Stimulated activated CD4-positive, alpha-beta T cell treated with anti-CD3 and anti-CD28 coated beads, Interleukin-4, amount 100 ng/mL, for 24 hours (primary cell): ENCODE data around the gene GLRX.

ENCODE experiments used
- DNase-seq: peaks from one replicate; pipeline ENCODE4 v3.0.0-alpha.2; 2020

GLRX gene

DNA sequence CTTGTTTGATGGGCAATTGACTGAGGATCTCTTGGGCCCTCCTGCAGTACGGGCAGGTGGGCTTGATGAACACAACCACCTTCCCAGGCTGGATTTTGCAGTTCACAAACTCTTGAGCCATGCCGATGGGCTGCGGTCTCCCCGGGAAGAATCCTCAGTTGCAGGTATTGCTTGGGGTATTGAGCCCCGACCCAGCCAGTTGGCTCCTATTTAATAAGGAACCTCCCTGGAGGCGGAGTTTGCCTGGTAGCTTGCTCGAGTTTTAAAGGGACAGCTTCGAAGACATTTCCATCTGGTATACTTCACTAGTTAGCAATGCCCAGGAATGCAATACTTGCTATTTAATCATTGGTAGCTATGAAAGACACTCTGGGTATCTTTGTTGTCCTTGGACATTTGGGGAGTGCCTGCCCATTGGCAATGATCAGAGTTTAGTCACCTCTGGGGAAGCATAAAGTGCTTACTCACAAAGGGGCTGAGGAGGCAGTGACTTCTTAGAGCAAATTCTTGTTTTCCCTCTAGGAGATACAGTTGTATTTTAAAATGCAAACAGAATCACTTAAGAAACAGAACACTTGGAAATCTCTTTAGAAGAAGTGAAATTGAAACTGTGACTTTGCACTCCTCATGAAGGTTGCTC lies at the start of gene GLRX:
TSS of gene GLRX (minus strand) at position 185 of the 640 bp plus-strand sequence. CDS start at position 121, 64 bp downstream.
- DNase-seq, result peak; percentile 63

GRCh38 chr5:95871146-95871806 lies 48.8 kb upstream of the GLRX start:
- no peak for DNase-seq

GRCh38 chr5:95870105-95870672 lies 47.7 kb upstream of the GLRX start:
- DNase-seq, result peak; percentile 73

DNA sequence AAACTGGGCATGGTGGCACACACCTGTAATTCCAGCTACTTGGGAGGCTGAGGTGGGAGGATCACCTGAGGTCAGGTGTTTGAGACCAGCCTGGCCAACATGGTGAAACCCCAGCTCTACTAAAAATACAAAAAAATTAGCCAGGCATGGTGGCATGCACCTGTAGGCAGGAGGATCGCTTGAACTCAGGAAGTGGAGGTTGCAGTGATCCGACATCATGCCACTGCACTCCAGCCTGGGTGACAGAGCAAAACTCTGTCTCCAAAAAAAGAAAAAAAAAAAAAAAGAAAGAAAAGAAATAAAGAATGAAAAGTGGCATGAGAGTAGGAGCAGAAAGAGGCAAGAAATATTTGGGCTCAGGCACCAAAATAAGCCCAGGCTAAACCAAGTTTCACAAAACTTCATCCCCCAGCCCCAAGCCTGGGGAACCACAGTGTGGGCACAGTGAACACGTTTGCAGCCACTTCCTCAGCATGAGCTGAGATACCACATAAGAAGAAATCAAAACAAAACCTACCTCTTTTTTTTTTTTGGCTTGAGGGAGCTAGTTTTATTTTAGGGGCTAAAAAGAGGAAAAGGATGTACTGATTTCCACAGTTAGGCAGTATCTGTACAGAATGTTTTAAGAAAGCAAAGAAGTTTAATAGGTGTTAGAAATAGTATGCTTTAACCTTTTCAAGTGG lies 46.8 kb upstream of the GLRX start:
- peak; percentile 58 for DNase-seq

DNA sequence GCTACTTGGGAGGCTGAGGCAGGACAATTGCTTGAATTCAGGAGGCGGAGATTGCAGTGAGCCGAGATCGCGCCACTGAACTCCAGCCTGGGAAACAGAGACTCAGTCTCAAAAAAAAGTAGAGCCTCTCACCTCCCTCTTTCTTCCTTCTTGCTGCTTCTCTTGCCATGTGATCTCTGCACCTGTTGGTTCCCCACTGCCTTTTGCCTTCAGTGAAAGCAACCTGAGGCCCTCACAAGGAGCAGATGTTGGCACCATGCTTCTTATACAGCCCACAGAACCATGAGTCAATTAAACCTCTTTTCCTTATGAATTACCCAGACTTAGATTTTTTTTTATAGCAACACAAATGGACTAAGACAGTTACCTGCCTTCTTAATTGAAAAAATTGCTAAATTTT lies 45.6 kb upstream of the GLRX start:
- DNase-seq, result no peak

GRCh38 chr5:95866435-95867040 lies 44.0 kb upstream of the GLRX start:
- DNase-seq, result no peak

DNA sequence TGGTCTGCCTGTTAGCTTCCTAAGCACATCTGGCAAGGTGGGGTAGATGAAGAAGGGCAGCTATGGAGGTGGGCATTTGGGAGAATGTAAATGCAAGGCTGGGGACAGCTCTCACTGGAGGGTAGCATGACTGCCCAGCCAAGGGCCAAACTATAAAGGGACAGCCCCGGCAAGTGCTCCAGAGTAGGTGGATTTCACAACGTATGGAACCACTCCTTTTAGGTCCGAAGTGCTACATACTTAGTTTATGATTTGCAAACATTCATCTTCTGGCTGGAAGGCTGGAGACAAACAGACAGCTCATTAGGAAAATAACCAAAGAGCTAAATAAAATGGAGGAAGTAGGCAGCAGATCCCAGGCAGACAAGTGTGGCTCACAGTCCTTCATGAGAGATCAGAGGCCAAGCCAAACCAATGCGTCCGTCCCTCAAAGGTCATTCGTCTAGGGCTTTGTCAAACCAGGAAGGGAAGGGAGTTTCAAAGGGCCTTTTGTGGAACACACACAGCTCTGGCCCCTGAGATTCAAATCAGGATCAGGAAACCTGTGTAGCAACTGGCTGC lies 42.5 kb upstream of the GLRX start:
- DNase-seq, result no peak

GRCh38 chr5:95864456-95864855 lies 41.9 kb upstream of the GLRX start:
- DNase-seq, result no peak

DNA sequence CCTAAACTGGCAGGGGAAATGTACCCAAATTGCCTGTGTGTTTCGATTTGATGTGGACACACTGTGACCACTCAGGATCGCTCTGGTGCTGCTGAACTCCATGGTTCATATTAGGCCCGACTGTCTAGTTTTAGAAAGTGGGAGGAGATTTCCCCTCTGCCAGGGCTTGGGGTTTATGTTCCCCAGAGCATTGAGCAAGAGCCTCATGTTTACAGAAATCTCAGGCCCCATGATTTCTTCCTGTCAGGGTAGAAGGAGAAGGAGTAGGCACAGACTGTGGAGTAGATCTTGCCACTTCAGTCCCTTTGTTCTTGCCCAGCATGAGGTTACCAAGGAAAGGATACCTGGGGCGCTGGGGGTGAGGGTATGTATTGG lies 40.8 kb upstream of the GLRX start:
- DNase-seq, result no peak

DNA sequence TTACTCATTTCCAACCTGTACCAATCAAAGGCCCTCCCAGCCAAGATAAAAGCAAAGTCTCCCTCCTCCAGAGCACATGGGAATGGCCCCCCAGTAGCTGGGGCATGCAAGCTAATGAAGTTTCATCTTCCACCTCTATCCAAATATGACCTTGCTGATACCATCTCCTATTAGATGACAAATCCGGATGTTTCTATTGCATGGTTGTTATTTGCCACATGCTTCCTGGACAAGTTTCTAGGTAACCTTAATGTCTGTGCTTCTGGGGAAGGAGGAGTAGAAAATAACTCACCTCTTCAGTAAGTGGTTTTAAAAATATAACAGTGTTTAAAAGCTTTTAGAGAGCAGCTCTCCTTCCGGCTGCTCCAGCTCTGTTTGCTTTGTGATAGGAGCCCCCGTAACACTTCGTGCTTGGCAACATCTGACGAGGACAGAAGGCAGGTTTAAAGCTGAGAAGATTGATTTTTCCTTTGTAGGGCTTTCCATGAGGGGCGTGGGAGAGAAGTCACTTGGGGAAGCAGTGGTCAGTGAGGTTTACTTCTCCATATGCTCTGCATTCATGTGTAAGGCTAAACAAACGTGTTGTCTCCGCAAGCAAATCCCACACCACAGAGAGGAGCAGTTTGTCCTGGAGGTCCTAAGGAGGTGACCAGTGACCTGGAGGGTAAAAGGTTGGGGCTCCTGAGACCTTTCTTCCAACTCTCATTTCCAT lies 40.3 kb upstream of the GLRX start:
- no peak for DNase-seq

DNA sequence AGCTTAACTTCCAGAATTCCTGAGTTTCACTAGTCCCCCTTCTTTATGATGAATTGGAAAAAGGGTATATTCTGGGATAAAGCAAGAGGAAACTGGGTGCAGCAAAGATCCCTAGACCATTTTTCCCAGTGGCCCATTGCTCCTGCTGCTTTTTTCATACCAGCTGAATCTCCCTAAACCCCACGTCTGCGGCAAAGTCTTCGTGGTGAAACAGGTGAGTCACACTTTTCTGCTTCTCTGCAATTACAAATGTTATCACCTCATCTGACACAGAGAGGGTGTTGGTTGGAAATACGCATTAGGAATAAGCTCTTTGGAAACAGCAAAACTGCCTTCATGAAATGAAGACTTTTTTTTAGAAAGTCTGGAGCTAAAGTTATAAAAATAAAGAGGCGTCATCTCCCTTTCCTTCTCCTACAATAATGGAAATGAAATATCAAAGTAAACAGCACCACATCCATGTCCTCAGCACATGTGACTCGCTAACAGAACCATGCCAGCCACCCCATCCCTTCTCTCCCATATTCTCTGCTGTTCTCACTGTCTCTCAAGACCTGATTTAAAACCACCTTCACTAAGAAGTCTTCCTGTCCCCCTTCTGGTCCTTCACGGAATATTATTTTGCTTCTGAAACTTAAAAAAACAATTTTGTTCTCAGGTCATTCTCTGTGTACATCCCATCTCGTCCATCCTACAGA lies 39.5 kb upstream of the GLRX start:
- peak; percentile 40 for DNase-seq

GRCh38 chr5:95861221-95861863 lies 38.8 kb upstream of the GLRX start:
- DNase-seq, result no peak

- no peak for DNase-seq
Measured at GRCh38 chr5:95859661-95860060, 37.1 kb upstream of the GLRX start.

GRCh38 chr5:95858661-95859595 lies 36.4 kb upstream of the GLRX start:
- peak; percentile 94 for DNase-seq

- no peak for DNase-seq
Measured at GRCh38 chr5:95858023-95858461, 35.5 kb upstream of the GLRX start.

DNA sequence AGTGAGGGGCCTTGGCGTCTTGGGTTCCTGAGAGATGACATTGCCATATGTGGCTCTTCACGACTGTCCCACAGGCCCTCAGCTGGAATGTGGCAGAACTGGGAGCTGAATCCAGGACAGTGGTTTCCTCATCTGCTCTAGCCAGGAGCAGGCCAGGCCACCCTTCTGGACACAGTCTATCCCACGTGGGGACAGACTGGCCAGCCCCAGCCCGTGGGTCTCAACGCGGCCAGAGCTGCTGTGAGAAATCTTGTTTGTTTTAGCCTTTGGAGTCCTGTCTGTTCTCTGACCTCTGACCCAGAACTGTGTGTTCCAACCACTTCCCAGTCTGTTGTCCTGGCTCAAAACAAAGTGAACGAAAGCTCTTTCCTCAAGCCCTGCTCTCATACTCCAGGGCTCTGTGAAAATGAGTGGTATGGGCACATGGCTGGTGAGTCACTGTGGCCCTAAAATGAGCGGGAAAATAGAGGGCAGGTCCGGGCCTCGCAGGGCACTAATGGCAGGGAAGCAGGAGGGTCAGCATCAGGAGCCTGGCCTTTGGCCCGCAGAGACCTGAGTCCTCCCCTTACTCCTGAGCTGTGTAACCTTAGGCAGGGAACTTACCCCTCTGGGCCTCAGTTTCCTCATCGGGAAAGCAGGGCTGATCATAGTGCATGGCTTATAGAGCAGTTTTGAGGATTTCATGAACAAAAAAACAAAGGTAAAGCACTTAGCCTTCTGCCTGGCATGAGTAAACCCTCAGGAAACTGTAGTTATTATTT lies 34.8 kb upstream of the GLRX start:
- no peak for DNase-seq

- no peak for DNase-seq
Measured at GRCh38 chr5:95856501-95856981, 34.0 kb upstream of the GLRX start.

GRCh38 chr5:95853490-95853889 lies 31.0 kb upstream of the GLRX start:
- no peak for DNase-seq

DNA sequence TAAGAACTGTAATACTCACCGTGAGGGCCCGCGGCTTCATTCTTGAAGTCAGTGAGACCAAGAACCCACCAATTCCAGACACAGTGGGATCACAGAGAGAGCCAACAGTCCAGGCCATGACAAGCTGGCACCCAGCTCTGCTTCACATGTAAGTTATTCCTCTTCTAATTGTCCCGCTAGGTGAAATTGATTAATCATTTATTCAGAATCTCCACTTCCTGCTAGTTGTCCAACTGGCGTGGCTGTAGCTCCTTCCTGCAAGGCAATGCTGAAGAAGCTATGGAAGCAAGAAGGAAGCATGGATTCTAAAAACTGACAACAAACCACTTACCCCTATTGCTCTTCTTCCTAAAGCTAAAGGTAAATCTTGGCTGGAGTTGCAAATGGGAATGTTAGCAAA lies 30.0 kb upstream of the GLRX start:
- no peak for DNase-seq
